Muscle of leg (tissue), 11 donors: ENCODE measurements around the gene VASN. TPM values are rescaled to one million over a fixed set of nuclear protein-coding genes. Genes with fewer than 3 reads are reported as not detected.

Experiments
- DNase-seq: peaks from one replicate; pipeline ENCODE4 v3.0.0; 2013
- H3K27ac ChIP-seq: one replicate; pipeline ENCODE4 v1.5.1; 2013; ENCODE audit warnings: mild to moderate bottlenecking, low read length, control low read depth
- H3K27me3 ChIP-seq: one replicate; pipeline ENCODE4 v1.6.1; 2013; ENCODE audit warnings: low read length; ENCODE audit not compliant: control insufficient read depth, insufficient read depth
- H3K36me3 ChIP-seq: one replicate; pipeline ENCODE4 v1.6.1; 2013; ENCODE audit warnings: low read length; ENCODE audit not compliant: control insufficient read depth, insufficient read depth
- H3K4me1 ChIP-seq: one replicate; pipeline ENCODE4 v1.6.1; 2013; ENCODE audit warnings: low read length; ENCODE audit not compliant: control insufficient read depth, insufficient read depth
- H3K4me3 ChIP-seq: one replicate; pipeline ENCODE4 v1.5.1; 2013; ENCODE audit warnings: low read length, control low read depth
- H3K9me3 ChIP-seq: replicated peaks from 2 replicates; pipeline ENCODE4 v1.6.1; 2013; ENCODE audit warnings: low read depth, low read length; ENCODE audit not compliant: control insufficient read depth
- WGBS: methylation state at CpG from one replicate; pipeline ENCODE4 v1.1.5; 2013; ENCODE audit warnings: missing lambda C conversion rate; ENCODE audit not compliant: insufficient coverage; 5-methylcytosine and 5-hydroxymethylcytosine counted together
- polyA plus RNA-seq, 8 donors: library from polyadenylated mRNA; unstranded; fragments of 120-200 nt; gene quantifications; one replicate each; pipeline versions ENCODE4 v1.2.1 to v1.2.3, GENCODE V29; 2013; ENCODE audit warnings: inconsistent platforms in 1 of 8, low replicate concordance in 1 of 8; ENCODE audit not compliant: insufficient read length in 8 of 8, insufficient read depth in 1 of 8
- total RNA-seq: library from RNA; stranded (reverse); fragments of 120-200 nt; gene quantifications from one replicate; pipeline ENCODE4 v1.2.4, GENCODE V29; 2013

VASN gene
- total and polyA plus RNA-seq, 9 donors: 8.6 to 33.5 (median 17.1) TPM

DNA sequence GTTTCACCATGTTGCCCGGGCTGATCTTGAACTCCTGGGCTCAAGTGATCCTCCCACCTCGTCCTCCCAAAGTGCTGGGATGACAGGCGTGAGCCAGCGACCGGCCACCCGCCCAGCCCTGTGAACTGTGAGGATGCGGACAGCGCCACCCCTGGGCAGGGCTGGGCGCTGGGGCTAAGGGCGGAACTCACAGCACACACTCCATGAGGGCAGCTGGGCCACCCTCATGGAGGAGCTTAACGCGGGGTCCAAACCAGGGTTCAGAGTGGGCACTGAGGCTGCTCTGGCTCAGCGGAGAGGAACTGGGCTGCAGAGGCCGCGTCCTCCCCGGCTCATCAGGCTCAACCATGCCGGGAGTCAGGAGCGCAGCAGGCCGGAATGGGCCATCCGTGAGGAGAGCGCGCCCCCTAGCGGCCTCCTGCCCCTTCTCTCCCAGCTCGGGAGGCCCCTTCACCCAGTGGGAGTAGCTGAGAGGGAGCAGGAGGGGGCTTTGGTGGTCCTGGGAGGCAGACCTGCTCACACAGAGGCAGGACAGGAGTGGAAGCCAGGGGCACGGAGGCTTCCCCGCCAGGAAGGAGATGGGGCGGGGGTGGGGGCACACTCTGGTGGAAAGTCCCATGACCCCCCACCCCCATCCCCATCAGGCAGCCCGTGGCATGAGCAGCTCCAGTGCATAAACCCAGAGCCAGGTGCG is 30.9 kb downstream of the VASN start:
- peak; percentile 87 for DNase-seq
- Histone ChIP-seq H3K4me1 (peaks cover 9% of the 10 kb centered on the region), H3K36me3 (peaks cover 52% of the 10 kb centered on the region), H3K9me3 (no peaks in the 10 kb centered on the region), H3K27me3 (no peaks in the 10 kb centered on the region), H3K27ac (no peak overlapping the region), H3K4me3 (peak overlapping the region; percentile 17)
- 16% methylated on average over 20 of the region's 29 CpGs for WGBS

DNA sequence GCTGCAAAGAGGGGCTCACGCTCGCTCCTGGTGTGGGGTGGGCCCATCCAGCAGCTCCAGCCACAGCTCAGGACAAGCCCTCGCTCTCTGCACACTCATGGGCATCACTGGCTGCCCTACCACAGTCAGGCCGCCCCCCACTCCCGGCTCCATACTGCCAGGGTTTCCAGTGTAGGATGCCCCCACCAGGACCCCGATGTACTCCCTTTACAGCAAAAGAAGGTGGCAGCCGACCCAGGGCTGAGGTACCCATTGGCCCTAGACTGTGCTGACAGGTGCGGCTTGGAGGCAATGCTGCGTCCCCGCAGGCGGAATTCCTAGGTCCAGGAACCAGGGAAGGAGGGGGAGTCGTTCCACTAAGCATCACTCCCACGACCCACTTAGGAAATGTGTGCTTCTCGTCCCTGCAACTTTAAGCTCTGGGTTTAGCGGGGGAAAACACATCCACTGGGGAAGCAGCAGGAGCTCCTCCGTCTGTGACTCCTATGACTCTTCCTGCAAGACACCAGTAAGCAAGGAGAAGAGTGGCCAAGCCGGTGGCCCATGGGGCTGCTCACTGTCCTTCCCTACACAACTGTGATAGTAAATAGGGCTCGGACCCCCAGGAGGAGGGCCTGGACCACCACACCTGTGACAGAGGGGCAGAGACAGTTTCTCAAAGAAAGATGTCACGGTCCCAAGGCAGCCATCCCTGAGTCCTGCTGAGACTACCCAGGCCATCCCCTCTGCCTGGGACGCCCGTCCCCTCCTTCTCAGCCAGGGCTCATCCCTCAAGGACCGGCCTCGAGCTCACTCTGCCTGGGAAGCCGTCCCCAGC is 31.7 kb downstream of the VASN start:
- peaks cover 57% of the 10 kb centered on the region for H3K36me3 ChIP-seq
- WGBS: 74% methylated on average over 17 of the region's 24 CpGs
- peak; percentile 11 for DNase-seq

GRCh38 chr16:4404247-4404966 is 32.8 kb downstream of the VASN start:
- Histone ChIP-seq H3K36me3 (peaks cover 50% of the 10 kb centered on the region), H3K4me3 (no peak overlapping the region), H3K27ac (no peak overlapping the region), H3K4me1 (peaks cover 27% of the 10 kb centered on the region), H3K9me3 (no peaks in the 10 kb centered on the region), H3K27me3 (no peaks in the 10 kb centered on the region)
- DNase-seq: peak; percentile 44
- 53% methylated on average over 20 of the region's 20 CpGs for WGBS

More for the DNA sequence above, 31.7 kb downstream of the VASN start:
- H3K4me1 ChIP-seq: peaks cover 16% of the 10 kb centered on the region
- H3K27me3 ChIP-seq: no peaks in the 10 kb centered on the region
- no peak overlapping the region for H3K27ac ChIP-seq
- H3K9me3 ChIP-seq: no peaks in the 10 kb centered on the region
- H3K4me3 ChIP-seq: no peak overlapping the region

DNA sequence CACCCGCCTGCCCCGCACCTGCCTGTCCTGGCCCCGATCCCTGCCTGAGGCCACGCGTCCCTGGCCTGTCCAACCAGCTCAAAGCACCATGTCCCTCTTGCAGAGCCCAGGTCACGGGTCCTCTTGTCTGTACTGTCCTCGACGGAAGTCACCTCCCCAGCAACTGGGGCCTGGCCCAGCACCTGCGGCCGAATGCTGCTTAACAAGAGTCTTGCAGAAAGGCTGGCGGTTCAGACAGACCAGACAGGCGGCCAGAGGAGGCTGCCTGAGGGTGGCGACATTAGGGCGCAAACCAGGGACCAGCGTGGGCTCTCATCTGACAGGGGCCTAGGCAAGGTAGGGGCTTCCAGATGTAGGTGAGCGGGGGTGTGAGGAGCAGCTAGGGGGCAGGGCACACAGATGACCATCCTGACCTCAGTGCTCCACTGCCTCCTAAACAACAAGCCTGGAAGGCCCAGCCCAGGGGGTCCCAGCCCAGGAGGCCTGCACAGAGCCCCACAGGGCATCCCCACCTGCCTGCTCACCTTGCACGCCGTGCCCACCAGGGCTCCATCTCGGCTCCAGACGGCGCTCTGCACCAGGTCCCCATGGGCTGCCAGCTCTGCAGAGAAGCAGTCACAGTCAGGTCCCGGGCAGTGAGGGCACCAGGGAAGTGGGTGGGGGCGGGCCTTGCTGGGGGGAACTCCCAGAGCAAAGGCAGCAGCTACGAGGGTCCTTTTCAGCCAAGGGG is 33.5 kb downstream of the VASN start:
- Histone ChIP-seq H3K27me3 (no peaks in the 10 kb centered on the region), H3K36me3 (peaks cover 50% of the 10 kb centered on the region), H3K4me3 (no peak overlapping the region), H3K9me3 (no peaks in the 10 kb centered on the region), H3K4me1 (peaks cover 34% of the 10 kb centered on the region), H3K27ac (no peak overlapping the region)
- 85% methylated on average over 24 of the region's 24 CpGs for WGBS
- DNase-seq: peak; percentile 11

- Histone ChIP-seq H3K9me3 (no peaks in the 10 kb centered on the region), H3K4me3 (no peak overlapping the region), H3K4me1 (peaks cover 55% of the 10 kb centered on the region), H3K27me3 (no peaks in the 10 kb centered on the region), H3K27ac (no peak overlapping the region), H3K36me3 (peaks cover 45% of the 10 kb centered on the region)
- no peak for DNase-seq
- WGBS: 70% methylated on average over 17 of the region's 22 CpGs
These were observed 36.1 kb downstream of the VASN start for GRCh38 chr16:4407543-4408322.

- WGBS: 78% methylated on average over 10 of the region's 10 CpGs
- no peak overlapping the region for H3K4me3 ChIP-seq
- H3K27me3 ChIP-seq: no peaks in the 10 kb centered on the region
- no peak overlapping the region for H3K27ac ChIP-seq
- peaks cover 60% of the 10 kb centered on the region for H3K4me1 ChIP-seq
- no peaks in the 10 kb centered on the region for H3K9me3 ChIP-seq
- peaks cover 44% of the 10 kb centered on the region for H3K36me3 ChIP-seq
- DNase-seq: no peak
These were observed 36.7 kb downstream of the VASN start for GRCh38 chr16:4408323-4408690.

DNA sequence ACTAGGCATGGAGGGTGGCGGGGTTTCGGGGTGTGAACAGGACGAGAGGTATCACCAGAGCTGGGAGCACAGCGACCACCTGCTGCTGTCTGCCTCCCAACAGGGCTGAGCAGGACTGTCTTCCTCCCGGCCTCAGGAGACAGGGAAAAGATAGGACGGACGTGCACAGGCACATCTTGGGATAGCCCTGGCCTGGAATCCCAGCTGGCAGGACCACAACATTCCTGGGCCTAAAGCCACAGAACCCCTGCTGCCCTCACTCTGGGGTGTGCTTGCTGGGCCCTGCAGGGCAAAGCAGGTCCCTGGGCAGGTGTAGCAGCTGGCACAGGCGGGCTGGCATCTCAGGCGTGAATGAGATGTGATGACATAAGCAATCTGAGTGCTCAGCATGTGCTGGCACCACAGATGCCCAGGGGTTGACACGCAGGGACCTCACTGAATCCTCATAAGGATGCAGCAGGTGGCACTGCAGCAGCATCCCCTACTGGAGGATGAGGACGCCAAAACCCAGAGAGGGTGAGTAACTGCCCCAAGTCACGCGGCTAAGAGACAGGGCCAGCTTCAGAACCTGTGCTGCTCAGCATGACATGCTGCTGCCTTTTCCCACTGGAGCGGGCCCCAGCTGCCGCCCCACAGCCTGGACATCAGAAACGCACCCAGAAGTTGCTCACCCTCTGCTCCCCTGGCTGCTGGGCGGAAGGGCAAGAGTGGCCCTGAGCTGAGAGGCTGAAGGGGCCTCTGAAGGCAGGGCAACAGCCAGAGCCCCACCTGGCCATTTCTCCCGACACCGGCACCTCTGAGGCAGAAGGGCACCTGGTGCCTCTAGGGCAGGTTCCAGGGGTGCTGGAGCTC is 37.7 kb downstream of the VASN start:
- peak; percentile 75 for DNase-seq
- no peak overlapping the region for H3K4me3 ChIP-seq
- peak overlapping the region; percentile 66 for H3K27ac ChIP-seq
- H3K27me3 ChIP-seq: no peaks in the 10 kb centered on the region
- no peaks in the 10 kb centered on the region for H3K9me3 ChIP-seq
- peaks cover 65% of the 10 kb centered on the region for H3K4me1 ChIP-seq
- WGBS: 84% methylated on average over 19 of the region's 19 CpGs
- peaks cover 35% of the 10 kb centered on the region for H3K36me3 ChIP-seq

- Histone ChIP-seq H3K4me1 (peaks cover 77% of the 10 kb centered on the region), H3K36me3 (peaks cover 24% of the 10 kb centered on the region), H3K27ac (peak overlapping the region; percentile 88), H3K9me3 (no peaks in the 10 kb centered on the region), H3K4me3 (no peak overlapping the region), H3K27me3 (no peaks in the 10 kb centered on the region)
- DNase-seq: peak; percentile 95
- 19% methylated on average over 10 of the region's 15 CpGs for WGBS
These were observed 38.9 kb downstream of the VASN start for GRCh38 chr16:4410335-4411075.
